Testis (tissue), 3 donors: ENCODE measurements around the gene ADGRA1. TPM values are rescaled to one million over a fixed set of nuclear protein-coding genes. Genes with fewer than 3 reads are reported as not detected.

Source experiments
- DNase-seq: peaks from one replicate; pipeline ENCODE4 v3.0.0-alpha.2; 2019
- H3K27ac ChIP-seq, 2 donors: fragments of 200-600 bp; sonication (generic); one replicate each; pipeline ENCODE4 v1.5.1; 2019
- H3K27me3 ChIP-seq: fragments of 200-600 bp; sonication (generic); one replicate; pipeline ENCODE4 v1.5.1; 2019
- H3K36me3 ChIP-seq: fragments of 200-600 bp; sonication (generic); one replicate; pipeline ENCODE4 v1.5.1; 2017; ENCODE audit warnings: low read depth; ENCODE audit errors: missing control alignments
- H3K4me1 ChIP-seq: fragments of 200-600 bp; sonication (generic); one replicate; pipeline ENCODE4 v1.5.1; 2019
- H3K4me3 ChIP-seq, 2 donors: fragments of 200-600 bp; sonication (generic); one replicate each; pipeline ENCODE4 v1.5.1; 2017 to 2019
- H3K9me3 ChIP-seq: fragments of 200-600 bp; sonication (generic); one replicate; pipeline ENCODE4 v1.5.1; 2017
- POLR2A ChIP-seq: fragments of 450-650 bp; IDR thresholded peaks from one replicate; pipeline ENCODE4 v1.6.1; 2017; ENCODE audit warnings: antibody characterized with exemption, mild to moderate bottlenecking, moderate library complexity
- WGBS, 2 donors: methylation state at CpG; one replicate each; pipeline ENCODE4 v1.1.5; 2018; 5-methylcytosine and 5-hydroxymethylcytosine counted together
- intact Hi-C: fragments of 100-400 bp; cut with DNase I; formaldehyde crosslinking; loops from one replicate; pipeline ENCODE4 v1.15.1; 2023; ENCODE audit warnings: low total_unique reads
- polyA plus RNA-seq: library from polyadenylated mRNA; stranded (reverse); fragments of 350-450 nt; fragmentation: Illumina TruSeq; extraction: RNeasy Lipid Tissue Mini Kit (QIAGEN cat#74804); gene quantifications from one replicate; pipeline ENCODE4 v1.2.3, GENCODE V29; 2014; ENCODE audit warnings: low read depth, low replicate concordance; ENCODE audit not compliant: insufficient read depth
- total RNA-seq, 2 donors: library from RNA; depleted of rRNA; stranded (reverse); fragments of >200 nt; gene quantifications; one replicate each; pipeline ENCODE4 v1.2.3, GENCODE V29; 2016
- TF ChIP-seq, protein P1 (sequence below), 3 experiments: fragments of 450-650 bp in 2 of 3; fragments of 200-600 bp in 1 of 3; sonication (generic) in 1 of 3; IDR thresholded peaks; one replicate each; pipeline ENCODE4 v1.5.1; 2016 to 2019; ENCODE audit warnings: antibody characterized with exemption in 3 of 3, mild to moderate bottlenecking in 2 of 3, moderate library complexity in 1 of 3

ADGRA1 gene
- total and polyA plus RNA-seq, 3 donors from 2014 or later = 0.95 to 1.4 (median 1.1) TPM

DNA sequence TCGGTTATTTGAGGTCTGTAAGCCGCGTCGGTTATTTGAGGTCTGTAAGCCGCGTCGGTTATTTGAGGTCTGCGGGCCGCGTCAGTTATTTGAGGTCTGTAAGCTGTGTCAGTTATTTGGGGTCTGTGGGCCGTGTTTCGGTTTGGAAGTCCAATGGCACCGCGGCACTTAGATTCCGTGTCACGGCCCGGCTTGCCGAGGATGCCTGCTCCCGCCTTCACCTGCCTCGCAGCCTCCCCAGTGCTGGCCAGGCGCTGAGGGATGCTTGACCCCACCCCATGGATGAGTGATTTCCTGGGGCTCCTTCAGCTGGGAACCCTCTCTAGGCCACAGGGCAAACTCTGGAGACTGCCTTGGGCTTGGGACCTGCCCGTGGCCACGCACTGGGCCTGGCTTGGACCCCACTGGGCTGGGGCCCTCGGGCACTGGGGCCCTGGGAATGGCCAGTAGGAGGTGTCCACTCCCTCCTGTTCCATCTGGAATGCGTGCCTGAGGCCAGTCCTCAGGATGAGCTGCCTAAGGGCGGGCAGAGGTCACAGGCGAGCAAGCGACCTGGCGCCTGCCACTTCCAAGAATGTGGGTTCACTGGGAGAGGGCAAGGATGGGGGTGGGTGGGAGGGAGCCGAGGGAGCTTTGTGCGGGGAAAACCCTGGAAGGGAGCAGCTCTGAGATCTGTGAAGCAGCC is 25.6 kb downstream of the ADGRA1 start:
- H3K9me3 ChIP-seq = no peaks in the 10 kb centered on the region
- H3K4me1 ChIP-seq = no peaks in the 10 kb centered on the region
- no peak for DNase-seq
- WGBS, 2 donors = 86 to 91% methylated on average over 22 to 29 of the region's 31 CpGs
- TF ChIP-seq POLR2A = no peak
- TF ChIP-seq, protein P1, sequence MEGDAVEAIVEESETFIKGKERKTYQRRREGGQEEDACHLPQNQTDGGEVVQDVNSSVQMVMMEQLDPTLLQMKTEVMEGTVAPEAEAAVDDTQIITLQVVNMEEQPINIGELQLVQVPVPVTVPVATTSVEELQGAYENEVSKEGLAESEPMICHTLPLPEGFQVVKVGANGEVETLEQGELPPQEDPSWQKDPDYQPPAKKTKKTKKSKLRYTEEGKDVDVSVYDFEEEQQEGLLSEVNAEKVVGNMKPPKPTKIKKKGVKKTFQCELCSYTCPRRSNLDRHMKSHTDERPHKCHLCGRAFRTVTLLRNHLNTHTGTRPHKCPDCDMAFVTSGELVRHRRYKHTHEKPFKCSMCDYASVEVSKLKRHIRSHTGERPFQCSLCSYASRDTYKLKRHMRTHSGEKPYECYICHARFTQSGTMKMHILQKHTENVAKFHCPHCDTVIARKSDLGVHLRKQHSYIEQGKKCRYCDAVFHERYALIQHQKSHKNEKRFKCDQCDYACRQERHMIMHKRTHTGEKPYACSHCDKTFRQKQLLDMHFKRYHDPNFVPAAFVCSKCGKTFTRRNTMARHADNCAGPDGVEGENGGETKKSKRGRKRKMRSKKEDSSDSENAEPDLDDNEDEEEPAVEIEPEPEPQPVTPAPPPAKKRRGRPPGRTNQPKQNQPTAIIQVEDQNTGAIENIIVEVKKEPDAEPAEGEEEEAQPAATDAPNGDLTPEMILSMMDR (IDR thresholded peaks at IDR 0.05) = no peak
- H3K4me3 ChIP-seq = no peak overlapping the region
- H3K27ac ChIP-seq = no peak overlapping the region
- intact Hi-C loops = no loop called here
- H3K36me3 ChIP-seq = no peaks in the 10 kb centered on the region
- H3K27me3 ChIP-seq = no peaks in the 10 kb centered on the region

DNA sequence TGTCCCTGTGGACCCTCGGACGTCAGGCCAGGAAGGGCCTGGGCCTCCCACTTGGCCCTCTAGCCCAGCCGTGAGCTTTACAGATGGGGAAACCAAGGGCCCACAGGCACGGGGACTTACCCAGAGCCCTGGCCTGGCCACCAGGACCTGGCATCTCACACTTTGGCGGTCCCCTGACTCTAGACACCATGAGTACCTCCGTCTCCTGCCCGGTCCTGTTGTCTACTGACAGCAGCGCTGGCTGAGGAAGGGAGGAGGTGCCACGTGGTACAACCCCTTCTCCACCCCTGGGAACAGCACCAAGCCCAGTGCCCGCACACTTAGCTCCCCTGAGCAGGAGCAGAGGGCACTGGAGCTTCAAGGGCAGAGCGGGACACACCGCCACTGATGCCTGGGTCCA is 26.1 kb downstream of the ADGRA1 start:
- Histone ChIP-seq H3K27me3 (no peaks in the 10 kb centered on the region), H3K4me3 (no peak overlapping the region), H3K36me3 (no peaks in the 10 kb centered on the region), H3K27ac (no peak overlapping the region), H3K4me1 (no peaks in the 10 kb centered on the region), H3K9me3 (no peaks in the 10 kb centered on the region)
- DNase-seq = no peak
- TF ChIP-seq POLR2A = no peak
- TF ChIP-seq, protein P1 (IDR thresholded peaks at IDR 0.05) = no peak
- intact Hi-C loops = no loop called here
- 79 to 90% methylated on average over 9 to 12 of the region's 12 CpGs for WGBS, 2 donors

DNA sequence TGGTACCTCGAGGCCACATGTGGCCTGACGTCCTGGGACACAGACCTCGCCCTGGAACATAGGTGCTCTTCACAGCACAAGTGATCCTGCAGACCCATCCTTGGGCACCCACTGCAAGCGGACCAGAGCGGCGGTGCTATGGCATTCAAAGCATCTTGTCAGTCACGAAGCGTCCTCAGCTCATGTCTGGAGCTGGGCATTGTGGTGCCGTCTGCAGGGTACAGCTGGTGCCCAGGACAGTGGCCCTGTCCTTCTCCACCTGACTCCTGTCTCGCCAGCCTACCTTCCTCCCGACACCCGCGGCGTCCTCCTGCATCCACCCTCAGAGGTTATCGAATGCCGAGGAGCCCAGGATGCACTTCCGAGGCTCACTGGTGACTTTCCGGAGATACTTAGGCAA is 26.5 kb downstream of the ADGRA1 start:
- Histone ChIP-seq H3K27me3 (no peaks in the 10 kb centered on the region), H3K36me3 (no peaks in the 10 kb centered on the region), H3K27ac (no peak overlapping the region), H3K9me3 (no peaks in the 10 kb centered on the region), H3K4me1 (no peaks in the 10 kb centered on the region), H3K4me3 (no peak overlapping the region)
- WGBS, 2 donors = 93 to 95% methylated on average over 17 to 18 of the region's 18 CpGs
- no peak for DNase-seq
- TF ChIP-seq, protein P1 (IDR thresholded peaks at IDR 0.05) = no peak
- no peak for TF ChIP-seq POLR2A
- intact Hi-C loops = no loop called here

DNA sequence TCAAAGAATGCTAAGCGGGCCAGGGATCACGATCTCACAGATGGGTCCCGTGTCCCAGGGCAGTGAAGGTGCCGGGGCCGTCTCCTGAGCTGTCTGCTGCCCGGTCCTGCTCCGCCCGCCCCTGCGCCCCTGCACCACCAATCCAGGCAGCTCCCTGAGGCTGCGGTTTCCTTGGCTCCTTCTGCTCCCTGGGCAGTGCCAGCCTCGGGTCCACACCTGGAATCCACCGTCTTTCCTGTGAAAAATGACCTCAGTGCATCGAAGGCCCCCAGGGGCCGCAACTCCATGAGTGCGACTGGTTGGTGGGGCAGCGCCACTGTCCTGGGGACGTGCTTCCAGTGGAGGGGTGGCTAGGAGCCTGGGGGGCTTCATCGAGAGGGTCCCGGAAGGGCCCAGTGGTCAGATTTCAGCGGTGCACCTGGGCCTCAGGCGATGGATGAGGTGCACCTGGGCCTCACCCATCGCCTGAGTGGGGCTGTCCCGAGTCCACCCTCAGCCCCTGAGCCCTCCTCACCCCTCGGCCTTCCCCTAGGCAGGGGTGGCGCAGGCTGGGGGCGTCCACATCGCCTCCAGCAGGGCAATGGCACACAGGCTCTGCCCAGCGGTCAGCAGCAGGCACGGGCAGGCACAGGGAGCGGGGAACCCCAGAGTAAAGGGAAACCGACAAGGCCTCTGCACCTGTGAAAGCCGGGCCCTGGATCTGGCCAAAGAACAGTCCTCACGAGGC is 27.2 kb downstream of the ADGRA1 start:
- H3K27ac ChIP-seq = no peak overlapping the region
- no peaks in the 10 kb centered on the region for H3K36me3 ChIP-seq
- 90% methylated on average over 28 to 33 of the region's 33 CpGs for WGBS, 2 donors
- no peak for TF ChIP-seq POLR2A
- TF ChIP-seq, protein P1 (IDR thresholded peaks at IDR 0.05) = no peak
- intact Hi-C loops = no loop called here
- H3K4me1 ChIP-seq = no peaks in the 10 kb centered on the region
- H3K4me3 ChIP-seq = no peak overlapping the region
- no peak for DNase-seq
- H3K27me3 ChIP-seq = no peaks in the 10 kb centered on the region
- H3K9me3 ChIP-seq = no peaks in the 10 kb centered on the region
